Stimulated activated naive B cell treated with anti-CD40 and anti-IgM and Interleukin-4, amounts not matched to agents 10 μg/mL and 1 μg/mL and 100 μg/mL, for 72 hours (primary cell): ENCODE data around the gene HNRNPUL2.
"Not testable (repeated sequence)": the region's sequence is repeated elsewhere in the genome, so short reads cannot be mapped to it uniquely, and the experiment has no call there.

Source experiments
- ATAC-seq, 2 donors: fragments of 150-1000 bp; cut with Tn5 transposase; replicated peaks; 2 replicates each; pipeline ENCODE4 v1.10.0; 2021; ENCODE audit warnings: moderate library complexity in 1 of 2
- DNase-seq: peaks from one replicate; pipeline ENCODE4 v3.0.0; 2021
- H3K27ac Mint-ChIP-seq: one replicate; pipeline ENCODE4 v1.8.0; 2022; ENCODE audit warnings: mild to moderate bottlenecking, mixed read lengths
- H3K27me3 Mint-ChIP-seq, 2 donors: one replicate each; pipeline ENCODE4 v1.8.0; 2022; ENCODE audit warnings: mixed read lengths in 2 of 2
- H3K36me3 Mint-ChIP-seq, 2 donors: one replicate each; pipeline ENCODE4 v1.8.0; 2022; ENCODE audit warnings: mixed read lengths in 2 of 2, mild to moderate bottlenecking in 1 of 2
- H3K4me1 Mint-ChIP-seq, 2 donors: one replicate each; pipeline ENCODE4 v1.8.0; 2022; ENCODE audit warnings: mixed read lengths in 2 of 2, mild to moderate bottlenecking in 1 of 2
- H3K4me3 Mint-ChIP-seq, 2 donors: one replicate each; pipeline ENCODE4 v1.8.0; 2022; ENCODE audit warnings: mild to moderate bottlenecking in 2 of 2, mixed read lengths in 2 of 2, moderate library complexity in 1 of 2
- H3K9me3 Mint-ChIP-seq, 2 donors: one replicate each; pipeline ENCODE4 v1.8.0; 2022; ENCODE audit warnings: mixed read lengths in 2 of 2, mild to moderate bottlenecking in 1 of 2

HNRNPUL2 gene

GRCh38 chr11:62703921-62704320 is 23.3 kb downstream of the HNRNPUL2 start:
- not testable (repeated sequence) for H3K27me3 Mint-ChIP-seq, DNase-seq, H3K27ac Mint-ChIP-seq, ATAC-seq, H3K4me3 Mint-ChIP-seq, H3K9me3 Mint-ChIP-seq
- Mint-ChIP-seq H3K4me1 (peaks cover 32 to 39% of the 10 kb centered on the region in 2 donors), H3K36me3 (peaks cover 27 to 34% of the 10 kb centered on the region in 2 donors)

GRCh38 chr11:62702246-62702645 is 25.0 kb downstream of the HNRNPUL2 start:
- no peak for DNase-seq
- peaks cover 0 to 1% of the 10 kb centered on the region in 2 donors for H3K9me3 Mint-ChIP-seq

DNA sequence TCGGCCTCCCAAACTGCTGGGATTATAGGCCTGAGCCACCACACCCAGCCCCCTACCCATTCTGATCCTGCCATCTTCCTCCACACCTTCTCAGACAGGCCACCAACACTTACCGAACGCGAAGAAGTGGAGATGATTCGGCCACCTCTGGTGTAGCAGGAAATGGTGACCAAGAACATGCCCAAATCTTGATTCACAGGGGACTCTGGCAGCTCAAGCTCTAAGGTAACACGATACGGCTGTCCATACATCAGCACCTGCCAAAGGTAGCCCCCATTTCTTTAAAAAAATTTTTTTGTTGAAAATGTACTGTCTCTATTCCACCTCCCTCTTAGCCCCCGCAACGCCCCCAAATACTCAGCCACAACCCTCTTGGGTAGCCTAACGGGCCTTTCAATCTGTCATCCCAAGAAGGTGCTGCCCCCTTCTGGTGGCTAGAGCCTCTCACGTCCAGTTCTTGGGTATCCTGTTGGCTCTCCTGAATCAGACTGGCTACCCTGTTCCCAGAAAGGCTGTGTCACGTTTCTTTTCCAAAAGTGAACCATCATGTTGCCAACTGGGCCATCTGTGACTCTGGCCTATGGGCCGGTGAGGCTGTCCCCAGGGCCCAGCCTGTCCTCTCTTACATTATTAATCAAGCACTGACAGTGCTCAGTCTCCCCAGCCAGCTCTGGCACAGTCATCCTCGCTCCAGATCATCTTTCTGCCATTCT is 32.6 kb downstream of the HNRNPUL2 start:
- DNase-seq: peak; percentile 53
- Mint-ChIP-seq H3K27me3 (no peaks in the 10 kb centered on the region), H3K9me3 (no peaks in the 10 kb centered on the region), H3K27ac (peak overlapping the region; percentile 56), H3K4me3 (no peak overlapping the region), H3K36me3 (peaks cover 38 to 39% of the 10 kb centered on the region in 2 donors), H3K4me1 (peaks cover 6 to 8% of the 10 kb centered on the region in 2 donors)
- peak; percentile 84 to 93 for ATAC-seq

More at GRCh38 chr11:62702246-62702645, 25.0 kb downstream of the HNRNPUL2 start:
- Mint-ChIP-seq H3K27ac (peak overlapping the region; percentile 75), H3K4me3 (no peak overlapping the region), H3K27me3 (no peaks in the 10 kb centered on the region), H3K4me1 (peaks cover 17 to 22% of the 10 kb centered on the region in 2 donors), H3K36me3 (peaks cover 29 to 32% of the 10 kb centered on the region in 2 donors)
- no peak for ATAC-seq

- ATAC-seq, H3K4me3 Mint-ChIP-seq, DNase-seq, H3K27ac Mint-ChIP-seq, H3K4me1 Mint-ChIP-seq, H3K27me3 Mint-ChIP-seq, H3K9me3 Mint-ChIP-seq: not testable (repeated sequence)
- H3K36me3 Mint-ChIP-seq: peaks cover 41 to 43% of the 10 kb centered on the region in 2 donors
Measured at GRCh38 chr11:62693624-62694023, 33.6 kb downstream of the HNRNPUL2 start.

DNA sequence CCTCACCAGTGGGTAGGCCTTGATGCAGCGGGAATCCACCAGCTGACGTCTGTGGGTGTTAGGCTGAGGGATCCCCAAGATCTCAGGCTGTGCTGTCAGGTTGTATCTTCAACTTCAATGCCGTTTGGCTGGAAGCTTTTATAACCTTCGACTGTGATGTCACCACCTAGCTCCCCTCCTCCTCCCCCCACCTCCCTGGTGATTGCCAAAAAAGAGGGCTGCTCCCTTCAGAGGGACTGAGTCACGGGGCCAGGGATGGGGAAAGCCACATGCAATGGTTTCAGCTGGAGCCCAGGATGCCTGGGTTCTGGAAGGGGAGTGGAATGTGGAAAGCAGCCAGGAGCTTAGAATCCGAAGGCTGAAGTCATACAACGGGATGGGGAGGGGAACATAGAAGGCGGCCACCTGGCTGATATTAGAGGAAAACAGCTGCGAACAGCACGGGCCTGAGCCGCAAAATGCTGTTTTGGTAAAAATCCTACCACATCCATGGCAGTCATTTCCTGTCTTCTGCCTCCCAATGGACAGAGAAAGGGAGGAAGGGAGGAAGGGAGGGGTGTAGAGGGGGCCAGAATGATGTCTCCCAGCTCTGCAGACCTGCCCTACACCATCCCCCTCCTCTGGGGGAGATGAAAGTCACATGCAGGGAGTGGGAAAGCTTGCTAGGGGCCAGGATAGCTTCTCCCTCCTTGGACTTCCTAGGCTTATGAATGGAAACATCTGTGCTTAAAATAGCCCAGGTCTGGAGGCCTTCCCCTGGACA is 37.7 kb downstream of the HNRNPUL2 start, which contains the start of gene LRRN4CL:
TSS of gene LRRN4CL (minus strand) at position 110 of the 763 bp plus-strand sequence. CDS start 1,022 bp downstream, outside the sequence.
- Mint-ChIP-seq H3K4me3 (no peak within 1 kb of the TSS), H3K9me3 (no peaks in the 10 kb centered on the region), H3K27ac (no peak within 1 kb of the TSS), H3K36me3 (peaks cover 31 to 34% of the 10 kb centered on the region in 2 donors), H3K27me3 (peaks cover 4 to 23% of the 10 kb centered on the region in 2 donors), H3K4me1 (peaks cover under 1 to 3% of the 10 kb centered on the region in 2 donors)
- ATAC-seq (no peak), DNase-seq (no peak)

DNA sequence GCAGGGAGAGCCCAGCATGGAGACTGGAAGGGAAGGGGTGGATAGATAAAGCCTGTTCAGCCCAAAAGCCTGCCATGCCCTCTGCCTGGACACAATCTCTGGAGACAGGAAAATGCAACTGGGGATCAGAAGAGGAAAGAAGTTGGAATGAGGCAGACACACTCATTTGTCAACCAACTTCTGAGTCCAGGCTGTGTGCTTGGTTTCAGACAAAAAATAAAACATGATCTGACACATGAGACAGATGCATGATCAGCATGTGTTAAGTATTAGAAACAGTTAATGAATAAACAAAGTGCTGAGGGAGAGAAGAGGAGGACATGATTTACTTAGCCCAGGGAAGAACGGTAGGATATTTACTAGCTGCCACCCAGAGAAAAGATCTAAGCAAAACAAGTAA is 38.8 kb downstream of the HNRNPUL2 start:
- no peak for ATAC-seq
- Mint-ChIP-seq H3K27ac (no peak overlapping the region), H3K36me3 (peaks cover 29 to 31% of the 10 kb centered on the region in 2 donors), H3K4me3 (no peak overlapping the region), H3K4me1 (no peaks in the 10 kb centered on the region), H3K9me3 (no peaks in the 10 kb centered on the region), H3K27me3 (peaks cover 4 to 23% of the 10 kb centered on the region in 2 donors)
- no peak for DNase-seq

DNA sequence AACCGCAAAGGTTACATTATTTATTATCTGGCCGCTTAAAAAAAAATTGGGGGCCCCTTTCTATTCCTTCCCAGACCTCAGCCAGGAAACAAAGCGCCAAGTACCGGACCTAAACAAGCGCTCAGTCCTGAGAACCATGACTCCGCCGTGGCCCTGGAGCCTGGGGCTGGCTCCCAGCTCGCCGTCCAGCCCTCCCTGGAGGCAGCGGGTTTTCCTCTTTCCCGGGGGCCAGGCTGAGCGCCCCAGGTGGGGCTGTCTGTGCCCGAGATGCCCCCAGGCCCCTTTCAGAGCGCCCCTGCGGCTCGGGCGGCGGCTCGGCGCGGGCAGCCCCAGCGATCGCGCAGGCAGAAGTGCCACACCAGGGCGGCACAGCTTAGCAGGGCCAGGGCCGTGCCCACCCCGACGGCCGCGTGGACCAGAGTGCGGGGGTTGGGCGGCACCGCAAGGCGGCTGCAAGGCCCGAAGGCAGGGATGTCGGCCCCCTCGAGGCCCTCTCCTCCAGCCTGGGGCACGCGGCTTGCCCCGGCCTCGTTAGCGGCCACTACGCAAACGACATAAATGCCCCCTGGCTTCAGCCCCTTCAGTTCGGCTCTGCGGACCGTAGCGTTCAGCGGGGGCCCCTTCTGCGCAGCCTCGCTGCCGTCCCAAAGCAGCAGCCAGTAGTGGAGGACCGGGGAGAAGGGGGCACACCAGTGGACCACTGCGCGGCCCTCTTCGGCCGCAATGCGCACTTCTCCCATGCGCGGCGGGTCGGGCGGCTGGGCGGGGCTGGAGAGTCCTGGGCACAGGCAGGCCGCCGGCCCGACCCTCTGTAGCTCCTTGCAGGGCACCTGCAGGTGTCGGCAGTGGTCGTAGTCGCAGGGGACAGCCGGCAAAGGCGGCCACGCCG is 39.5 kb downstream of the HNRNPUL2 start:
- ATAC-seq (peak; percentile 27 to 34), DNase-seq (no peak)
- Mint-ChIP-seq H3K27me3 (peaks cover 4 to 23% of the 10 kb centered on the region in 2 donors), H3K9me3 (no peaks in the 10 kb centered on the region), H3K27ac (no peak overlapping the region), H3K4me3 (peak overlapping the region in 1 of 2 donors; percentile 32), H3K36me3 (peaks cover 25 to 29% of the 10 kb centered on the region in 2 donors), H3K4me1 (no peaks in the 10 kb centered on the region)

DNA sequence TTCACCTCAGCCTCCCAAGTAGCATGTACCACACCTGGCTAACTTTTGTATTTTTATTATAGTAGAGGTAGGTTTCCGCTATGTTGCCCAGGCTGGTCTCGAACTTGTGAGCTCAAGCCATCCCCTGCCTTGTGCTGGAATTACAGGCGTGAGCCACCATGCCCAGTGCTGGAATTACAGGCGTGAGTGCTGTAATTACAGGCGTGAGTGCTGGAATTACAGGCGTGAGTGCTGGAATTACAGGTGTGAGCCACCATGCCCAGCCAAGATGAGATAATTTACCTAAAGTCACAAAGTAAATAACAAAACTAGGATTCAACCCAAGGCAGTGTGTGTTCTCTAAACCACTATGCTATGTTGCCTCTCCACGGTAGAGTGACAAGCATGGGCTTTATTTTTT is 44.7 kb downstream of the HNRNPUL2 start:
- no peaks in the 10 kb centered on the region for H3K9me3 Mint-ChIP-seq
- H3K27me3 Mint-ChIP-seq: peaks cover 0 to 4% of the 10 kb centered on the region in 2 donors
- peaks cover 18 to 25% of the 10 kb centered on the region in 2 donors for H3K4me1 Mint-ChIP-seq
- no peak for DNase-seq
- ATAC-seq: no peak
- no peak overlapping the region for H3K4me3 Mint-ChIP-seq
- H3K27ac Mint-ChIP-seq: no peak overlapping the region
- H3K36me3 Mint-ChIP-seq: peaks cover 11 to 12% of the 10 kb centered on the region in 2 donors

DNA sequence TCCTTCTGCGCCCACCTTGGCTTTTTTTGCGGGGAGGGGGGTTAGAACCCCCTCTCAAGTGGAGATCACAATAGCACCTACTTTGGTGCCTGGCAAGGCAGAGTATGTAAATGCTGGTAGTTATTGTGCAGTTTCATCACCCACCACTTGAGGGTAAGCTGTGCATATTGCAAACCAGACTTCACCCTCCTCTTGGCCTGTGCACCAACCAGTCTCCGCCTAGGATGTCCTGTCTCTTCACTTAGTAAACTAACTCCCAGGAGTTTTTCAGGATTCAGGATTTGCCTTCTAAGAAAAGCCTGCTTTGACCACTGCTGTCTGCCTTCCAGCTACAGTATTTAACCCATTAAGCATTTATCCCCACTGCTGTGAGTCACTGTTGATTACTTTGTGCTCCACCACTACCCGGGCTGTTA is 46.4 kb downstream of the HNRNPUL2 start:
- ATAC-seq (peak; percentile 75 to 77), DNase-seq (peak; percentile 26)
- Mint-ChIP-seq H3K36me3 (peaks cover 19 to 26% of the 10 kb centered on the region in 2 donors), H3K4me1 (peaks cover 23 to 36% of the 10 kb centered on the region in 2 donors), H3K27me3 (no peaks in the 10 kb centered on the region), H3K27ac (peak overlapping the region; percentile 25), H3K9me3 (no peaks in the 10 kb centered on the region), H3K4me3 (peak overlapping the region; percentile 19 to 32)

DNA sequence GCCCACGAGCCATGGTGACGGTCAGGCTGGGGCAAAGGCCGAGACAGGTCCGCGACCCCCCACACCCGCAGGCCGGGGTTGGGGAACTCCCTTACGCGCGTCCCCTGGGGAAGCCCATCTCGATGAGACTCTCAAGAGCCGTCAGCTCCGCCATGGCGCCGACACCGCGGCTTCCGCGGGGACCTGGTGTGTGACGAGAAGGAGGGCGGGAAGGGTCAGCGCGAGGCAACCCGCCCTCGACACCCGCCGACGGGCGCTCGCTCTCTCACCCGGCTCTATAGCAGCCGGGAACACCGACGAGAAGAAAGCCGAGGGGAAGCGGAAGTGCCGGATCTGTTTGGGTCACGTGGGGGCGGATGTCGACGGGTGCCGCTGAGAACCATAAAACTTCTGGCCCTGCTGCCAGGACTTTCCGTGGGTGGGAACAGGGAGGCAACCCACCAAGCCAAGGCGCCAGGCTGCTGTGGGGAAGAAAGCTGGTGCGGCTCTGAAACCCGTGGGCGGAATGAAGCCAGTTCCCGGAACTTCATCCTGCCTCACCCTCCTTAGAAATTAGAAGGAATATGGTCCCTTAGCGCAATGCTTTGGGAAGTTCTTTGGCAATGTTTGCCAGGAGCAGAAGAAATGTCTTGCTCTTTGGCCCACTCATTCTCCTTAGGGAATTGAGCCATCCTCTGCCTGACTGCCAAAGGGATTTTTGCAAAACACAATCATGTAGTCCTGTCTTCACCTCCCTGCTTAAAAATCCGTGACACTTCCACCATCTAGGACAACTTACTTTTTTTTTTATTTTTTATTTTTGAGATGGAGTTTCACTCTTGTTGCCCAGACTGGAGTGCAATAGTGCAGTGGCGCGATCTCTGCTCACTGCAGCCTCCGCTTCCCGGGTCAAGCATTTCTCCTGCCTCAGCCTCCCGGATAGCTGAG is 48.2 kb downstream of the HNRNPUL2 start, which contains the start of gene UBXN1:
TSS of gene UBXN1 (minus strand) at position 304 of the 927 bp plus-strand sequence. CDS start at position 154, 150 bp downstream.
- peak within 1 kb of the TSS; percentile 90 to 96 for H3K4me3 Mint-ChIP-seq
- peaks cover 23 to 31% of the 10 kb centered on the region in 2 donors for H3K36me3 Mint-ChIP-seq

DNA sequence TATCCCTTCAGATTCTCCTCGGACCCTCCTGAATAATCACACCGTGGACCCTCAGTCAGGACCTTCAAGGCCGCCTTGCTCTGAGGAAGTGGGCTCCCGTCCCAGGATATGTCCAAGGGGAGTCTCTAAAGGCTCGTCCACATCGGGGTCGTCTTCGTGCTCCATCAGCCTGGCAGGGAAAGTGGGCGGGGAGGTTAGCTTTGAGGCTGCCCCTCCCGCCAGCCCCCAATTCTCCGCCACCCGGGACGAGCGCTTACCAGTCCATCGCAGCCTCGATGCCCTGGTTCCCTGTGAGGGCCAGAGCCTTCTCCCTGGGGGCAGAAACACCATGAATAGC is 48.9 kb downstream of the HNRNPUL2 start:
- peak overlapping the region; percentile 98 for H3K27ac Mint-ChIP-seq
- H3K36me3 Mint-ChIP-seq: peaks cover 25 to 34% of the 10 kb centered on the region in 2 donors
- H3K4me1 Mint-ChIP-seq: peaks cover 28 to 42% of the 10 kb centered on the region in 2 donors
- DNase-seq (no peak), ATAC-seq (no peak)
- no peaks in the 10 kb centered on the region for H3K9me3 Mint-ChIP-seq
- no peaks in the 10 kb centered on the region for H3K27me3 Mint-ChIP-seq
- H3K4me3 Mint-ChIP-seq: peak overlapping the region; percentile 90 to 96

More for the DNA sequence above, 48.2 kb downstream of the HNRNPUL2 start, which contains the start of gene UBXN1:
- no peaks in the 10 kb centered on the region for H3K9me3 Mint-ChIP-seq
- peak; percentile 88 to 89 for ATAC-seq
- peak; percentile 87 for DNase-seq
- no peaks in the 10 kb centered on the region for H3K27me3 Mint-ChIP-seq
- H3K4me1 Mint-ChIP-seq: peaks cover 25 to 37% of the 10 kb centered on the region in 2 donors
- H3K27ac Mint-ChIP-seq: peak within 1 kb of the TSS; percentile 98

- ATAC-seq: no peak
- Mint-ChIP-seq H3K27me3 (no peaks in the 10 kb centered on the region), H3K4me3 (peak overlapping the region; percentile 90 to 96), H3K4me1 (peaks cover 28 to 46% of the 10 kb centered on the region in 2 donors), H3K27ac (peak overlapping the region; percentile 98), H3K9me3 (no peaks in the 10 kb centered on the region), H3K36me3 (peaks cover 25 to 34% of the 10 kb centered on the region in 2 donors)
- no peak for DNase-seq
Measured at GRCh38 chr11:62677714-62678113, 49.5 kb downstream of the HNRNPUL2 start.

DNA sequence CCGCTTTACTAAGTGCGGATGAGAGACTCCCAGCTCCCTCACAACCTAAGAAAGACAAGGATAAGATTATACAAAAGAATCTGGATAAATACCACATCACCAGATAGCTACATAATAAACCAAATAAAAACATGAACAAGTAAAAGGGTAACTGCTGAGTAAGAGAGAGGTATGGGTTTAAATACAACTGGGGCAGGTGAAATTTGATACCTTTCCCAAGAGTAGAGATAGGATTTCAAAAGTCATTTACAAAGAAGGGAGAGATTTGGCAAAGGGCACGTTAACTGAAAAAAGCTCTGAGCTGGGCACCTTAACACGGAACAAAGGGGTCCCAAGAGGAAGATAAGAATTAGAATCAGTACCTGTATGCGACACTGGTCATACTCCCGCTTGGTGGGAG is 50.1 kb downstream of the HNRNPUL2 start:
- H3K27me3 Mint-ChIP-seq: no peaks in the 10 kb centered on the region
- peak overlapping the region; percentile 49 to 96 for H3K4me3 Mint-ChIP-seq
- DNase-seq: no peak
- H3K27ac Mint-ChIP-seq: peak overlapping the region; percentile 25
- H3K4me1 Mint-ChIP-seq: peaks cover 29 to 51% of the 10 kb centered on the region in 2 donors
- no peaks in the 10 kb centered on the region for H3K9me3 Mint-ChIP-seq
- ATAC-seq: no peak
- H3K36me3 Mint-ChIP-seq: peaks cover 26 to 36% of the 10 kb centered on the region in 2 donors
